Measurements from ENCODE around the gene FERMT2. TPM values are rescaled to one million over a fixed set of nuclear protein-coding genes. Genes with fewer than 3 reads are reported as not detected.

FERMT2 gene
- total RNA-seq, 1 experiment from 2014 or later = 33.3 TPM

DNA sequence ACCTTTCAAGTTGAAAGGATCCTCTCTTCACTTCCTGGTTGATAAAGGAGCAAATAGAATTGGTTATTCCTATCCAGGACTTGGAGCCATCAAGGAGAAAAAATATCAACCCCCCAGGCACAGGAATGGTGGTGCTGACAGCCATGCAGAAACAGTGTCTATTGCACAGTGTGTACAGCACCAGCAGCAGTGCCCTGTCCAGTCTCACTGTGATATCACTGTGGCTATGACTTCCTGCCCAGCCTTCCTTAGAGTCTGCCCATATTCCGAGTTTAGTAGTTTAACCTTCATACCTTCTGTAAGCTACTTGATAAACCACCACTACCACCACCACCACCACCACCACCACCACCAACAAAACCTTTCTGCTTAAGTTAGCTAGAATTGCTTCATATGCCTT lies 45.1 kb upstream of the FERMT2 start:
- ChIA-PET CTCF (no interaction called here), POLR2A (no interaction called here)
- DNase-seq (ENCODE audit: low read depth, low spot score) (no peak), ATAC-seq (no peak)
- intact Hi-C loops (cut with micrococcal nuclease; ENCODE audit: unreplicated experiment) (no loop called here), in situ Hi-C loops (cut with HindIII; ENCODE audit: low pct_unique_long_range_greater_than_20kb, low sequenced_read_pairs) (no loop called here)
- no peak for TF ChIP-seq POLR2AphosphoS5 (IDR thresholded peaks at IDR 0.05; ENCODE audit: low read depth, low read length)
- no peak for TF ChIP-seq REST (IDR thresholded peaks at IDR 0.05; ENCODE audit: insufficient read depth in 1 of 2, low read depth in 2 of 2, low read length in 1 of 2)
- no peak for TF ChIP-seq TCF7L2 (IDR thresholded peaks at IDR 0.05; ENCODE audit: low read depth, low read length)
- TF ChIP-seq SIN3A (IDR thresholded peaks at IDR 0.05; ENCODE audit: borderline replicate concordance, insufficient read depth, low read depth, low read length) = no peak
- TF ChIP-seq, protein P1, sequence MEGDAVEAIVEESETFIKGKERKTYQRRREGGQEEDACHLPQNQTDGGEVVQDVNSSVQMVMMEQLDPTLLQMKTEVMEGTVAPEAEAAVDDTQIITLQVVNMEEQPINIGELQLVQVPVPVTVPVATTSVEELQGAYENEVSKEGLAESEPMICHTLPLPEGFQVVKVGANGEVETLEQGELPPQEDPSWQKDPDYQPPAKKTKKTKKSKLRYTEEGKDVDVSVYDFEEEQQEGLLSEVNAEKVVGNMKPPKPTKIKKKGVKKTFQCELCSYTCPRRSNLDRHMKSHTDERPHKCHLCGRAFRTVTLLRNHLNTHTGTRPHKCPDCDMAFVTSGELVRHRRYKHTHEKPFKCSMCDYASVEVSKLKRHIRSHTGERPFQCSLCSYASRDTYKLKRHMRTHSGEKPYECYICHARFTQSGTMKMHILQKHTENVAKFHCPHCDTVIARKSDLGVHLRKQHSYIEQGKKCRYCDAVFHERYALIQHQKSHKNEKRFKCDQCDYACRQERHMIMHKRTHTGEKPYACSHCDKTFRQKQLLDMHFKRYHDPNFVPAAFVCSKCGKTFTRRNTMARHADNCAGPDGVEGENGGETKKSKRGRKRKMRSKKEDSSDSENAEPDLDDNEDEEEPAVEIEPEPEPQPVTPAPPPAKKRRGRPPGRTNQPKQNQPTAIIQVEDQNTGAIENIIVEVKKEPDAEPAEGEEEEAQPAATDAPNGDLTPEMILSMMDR (IDR thresholded peaks at IDR 0.05) = no peak
- no peaks in the 10 kb centered on the region for H3K27me3 ChIP-seq (ENCODE audit: control insufficient read depth, insufficient read depth, low read length)
- H3K9me3 ChIP-seq (ENCODE audit: control insufficient read depth, insufficient read depth, low read depth, low read length) = no peaks in the 10 kb centered on the region
- no peak overlapping the region for H3K27ac ChIP-seq (ENCODE audit: low read length)
- no peaks in the 10 kb centered on the region for H3K36me3 ChIP-seq (ENCODE audit: control insufficient read depth, insufficient read depth, low read length)
- no TSS peak for BruUV-seq (replicated peaks)
- no peaks in the 10 kb centered on the region for H3K4me1 ChIP-seq (ENCODE audit: control insufficient read depth, insufficient read depth, low read length)
- no peak overlapping the region for H3K4me3 ChIP-seq (ENCODE audit: low read depth in 2 of 2, low read length in 2 of 2)

DNA sequence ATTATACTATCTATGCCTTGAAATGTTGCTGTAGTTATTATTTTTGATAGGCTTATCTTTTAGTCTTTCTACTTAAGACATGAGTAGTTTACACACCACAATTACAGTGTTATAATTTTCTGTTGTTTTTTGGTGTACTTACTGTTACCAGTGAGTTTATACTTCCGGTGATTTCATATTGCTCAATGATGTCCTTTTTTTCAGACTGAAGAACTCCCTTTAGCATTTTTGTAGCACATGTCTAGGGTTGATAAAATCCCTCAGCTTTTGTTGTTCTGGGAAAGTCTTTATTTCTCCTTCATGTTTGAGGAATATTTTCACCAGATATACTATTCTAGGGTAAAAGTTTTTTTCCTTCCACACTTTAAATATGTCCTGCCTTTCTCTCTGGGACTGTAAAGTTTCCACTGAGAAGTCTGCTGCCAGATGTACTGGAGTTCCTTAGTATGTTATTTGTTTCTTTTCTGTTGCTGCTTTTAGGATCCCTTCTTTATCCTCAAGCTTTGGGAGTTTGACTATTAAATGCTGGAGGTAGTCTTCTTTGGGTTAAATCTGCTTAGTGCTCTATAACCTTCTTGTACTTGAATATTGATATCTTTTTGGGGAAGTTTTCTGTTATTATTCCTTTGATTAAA lies 41.5 kb upstream of the FERMT2 start:
- ATAC-seq = no peak
- Histone ChIP-seq H3K27me3 (ENCODE audit: control insufficient read depth, insufficient read depth, low read length) (no peaks in the 10 kb centered on the region; the same call in 1 of the 2 replicates), H3K4me3 (ENCODE audit: low read depth in 2 of 2, low read length in 2 of 2) (no peak overlapping the region), H3K27ac (ENCODE audit: low read length) (no peak overlapping the region), H3K9me3 (ENCODE audit: control insufficient read depth, insufficient read depth, low read depth, low read length) (no peaks in the 10 kb centered on the region), H3K36me3 (ENCODE audit: control insufficient read depth, insufficient read depth, low read length) (no peaks in the 10 kb centered on the region), H3K4me1 (ENCODE audit: control insufficient read depth, insufficient read depth, low read length) (no peaks in the 10 kb centered on the region)
- DNase-seq (ENCODE audit: low read depth, low spot score) = no peak
- intact Hi-C loops (cut with micrococcal nuclease; ENCODE audit: unreplicated experiment) = no loop called here
- TF ChIP-seq POLR2AphosphoS5 (IDR thresholded peaks at IDR 0.05; ENCODE audit: low read depth, low read length) (no peak), REST (IDR thresholded peaks at IDR 0.05; ENCODE audit: insufficient read depth in 1 of 2, low read depth in 2 of 2, low read length in 1 of 2) (no peak), TCF7L2 (IDR thresholded peaks at IDR 0.05; ENCODE audit: low read depth, low read length) (no peak), SIN3A (IDR thresholded peaks at IDR 0.05; ENCODE audit: borderline replicate concordance, insufficient read depth, low read depth, low read length) (no peak)
- TF ChIP-seq, protein P1 (IDR thresholded peaks at IDR 0.05) = no peak
- CTCF ChIA-PET = no interaction called here
- POLR2A ChIA-PET = no interaction called here
- no TSS peak for BruUV-seq (replicated peaks)
- in situ Hi-C loops (cut with HindIII; ENCODE audit: low pct_unique_long_range_greater_than_20kb, low sequenced_read_pairs) = no loop called here
